Measurements from ENCODE around the gene ETFB. TPM values are rescaled to one million over a fixed set of nuclear protein-coding genes. Genes with fewer than 3 reads are reported as not detected.

The ETFB gene
- total RNA-seq (2022) (203 and 213 TPM in 2 replicates), Bru-seq, nascent RNA (percentile 78 among the genes with signal in this experiment), BruChase-seq, experiment 1, labeled RNA remaining after a 6-hour chase (percentile 77 among the genes with signal in this experiment), BruChase-seq, experiment 2, labeled RNA remaining after a 2-hour chase (percentile 73 among the genes with signal in this experiment)
- long read RNA-seq, transcript ETFB-201 (6 exons, 900 nt): major isoform, 445 of 472 reads
- long read RNA-seq, partial matches to known transcripts: 12 of 472 reads
- long read RNA-seq, other reads (novel, unspliced or antisense): 12 of 472 reads

GRCh38 chr19:51365965-51366388 lies at the start of gene ETFB:
Gene ETFB, minus strand, starts transcription at chr19:51366388. Its CDS starts 62 bp downstream, at chr19:51366326.
- Mint-ChIP-seq H3K36me3 (ENCODE audit: insufficient read depth, unreplicated experiment) (peaks cover 61% of the 10 kb centered on the region), H3K27me3 (ENCODE audit: unreplicated experiment) (peaks cover 14% of the 10 kb centered on the region), H3K9me3 (ENCODE audit: low read depth, unreplicated experiment) (no peaks in the 10 kb centered on the region), H3K4me3 (ENCODE audit: low read depth, unreplicated experiment) (peak within 1 kb of the TSS; percentile 80), H3K4me1 (ENCODE audit: low read depth, unreplicated experiment) (peaks cover 25% of the 10 kb centered on the region), H3K27ac (ENCODE audit: unreplicated experiment) (peak within 1 kb of the TSS; percentile 93)
- DNase-seq: no peak
- TF ChIP-seq CTCF (IDR thresholded peaks at IDR 0.05; ENCODE audit: unreplicated experiment): no peak
- TSS peak; percentile 78 for BruUV-seq (replicated peaks)
- intact Hi-C loops (cut with micrococcal nuclease; ENCODE audit: unreplicated experiment): loop anchor here (2.0 kb wide), 1 partner anchor 27 kb away; no protein-coding TSS in a partner anchor
- CTCF ChIA-PET: interaction anchor here (1.1 kb wide), 1 partner anchor 26 kb away, joined by 4 read pairs; no protein-coding TSS in a partner anchor

GRCh38 chr19:51415187-51415586 lies 49.0 kb upstream of the ETFB start:
- Mint-ChIP-seq H3K27ac (ENCODE audit: unreplicated experiment) (no peak overlapping the region), H3K9me3 (ENCODE audit: low read depth, unreplicated experiment) (no peaks in the 10 kb centered on the region), H3K36me3 (ENCODE audit: insufficient read depth, unreplicated experiment) (no peaks in the 10 kb centered on the region), H3K4me1 (ENCODE audit: low read depth, unreplicated experiment) (no peaks in the 10 kb centered on the region), H3K27me3 (ENCODE audit: unreplicated experiment) (peaks cover 89% of the 10 kb centered on the region), H3K4me3 (ENCODE audit: low read depth, unreplicated experiment) (no peak overlapping the region)
- BruUV-seq (replicated peaks): no TSS peak
- DNase-seq: no peak
- CTCF ChIA-PET: no interaction called here
- intact Hi-C loops (cut with micrococcal nuclease; ENCODE audit: unreplicated experiment): no loop called here
- no peak for TF ChIP-seq CTCF (IDR thresholded peaks at IDR 0.05; ENCODE audit: unreplicated experiment)

GRCh38 chr19:51410950-51411748 lies 45.0 kb upstream of the ETFB start:
- CTCF ChIA-PET: interaction anchor here (0.7 kb wide), 1 partner anchor 31 kb away, joined by 3 read pairs; no protein-coding TSS in a partner anchor

More at GRCh38 chr19:51410950-51411748, 45.0 kb upstream of the ETFB start:
- no peaks in the 10 kb centered on the region for H3K36me3 Mint-ChIP-seq (ENCODE audit: insufficient read depth, unreplicated experiment)
- no peak for DNase-seq
- H3K27me3 Mint-ChIP-seq (ENCODE audit: unreplicated experiment): peaks cover 67% of the 10 kb centered on the region
- H3K9me3 Mint-ChIP-seq (ENCODE audit: low read depth, unreplicated experiment): peaks cover 3% of the 10 kb centered on the region
- no TSS peak for BruUV-seq (replicated peaks)
- no peak overlapping the region for H3K27ac Mint-ChIP-seq (ENCODE audit: unreplicated experiment)
- no peaks in the 10 kb centered on the region for H3K4me1 Mint-ChIP-seq (ENCODE audit: low read depth, unreplicated experiment)
- no peak overlapping the region for H3K4me3 Mint-ChIP-seq (ENCODE audit: low read depth, unreplicated experiment)
- TF ChIP-seq CTCF (IDR thresholded peaks at IDR 0.05; ENCODE audit: unreplicated experiment): no peak
- intact Hi-C loops (cut with micrococcal nuclease; ENCODE audit: unreplicated experiment): no loop called here
